HepG2 (cell line): ENCODE results near the gene CAPN12. TPM values are rescaled to one million over a fixed set of nuclear protein-coding genes. Genes with fewer than 3 reads are reported as not detected.

Source experiments
- GATA4 ChIP-seq: sonication (generic); IDR thresholded peaks from 2 replicates; pipeline ENCODE4 v1.6.1; 2016; ENCODE audit warnings: antibody characterized with exemption, low read depth, borderline replicate concordance
- KLF9 ChIP-seq: IDR thresholded peaks from 2 replicates; pipeline ENCODE4 v1.6.1; 2016; ENCODE audit warnings: low read depth
- MED1 ChIP-seq: sonication (generic); formaldehyde crosslinking; IDR thresholded peaks from 2 replicates; pipeline ENCODE4 v1.4.0; 2020; ENCODE audit warnings: missing genetic modification reagents
- MTF1 ChIP-seq: sonication (generic); formaldehyde crosslinking; IDR thresholded peaks from 2 replicates; pipeline ENCODE4 v1.5.0; 2020; ENCODE audit warnings: missing genetic modification reagents
- MXI1 ChIP-seq: IDR thresholded peaks from 3 replicates; pipeline ENCODE4 v1.6.1; 2012; ENCODE audit warnings: low read depth, low read length, inconsistent platforms, borderline replicate concordance
- PPARG ChIP-seq: conservative IDR thresholded peaks from 2 replicates; pipeline ENCODE4 v1.6.1; 2016; ENCODE audit warnings: missing biosample characterization, missing genetic modification reagents
- RARA ChIP-seq: IDR thresholded peaks from 2 replicates; pipeline ENCODE4 v1.6.1; 2016; ENCODE audit warnings: missing genetic modification reagents, missing compliant biosample characterization
- ZBTB3 ChIP-seq: sonication (generic); formaldehyde crosslinking; IDR thresholded peaks from 2 replicates; pipeline ENCODE4 v1.4.0; 2020; ENCODE audit warnings: low read depth, mild to moderate bottlenecking, moderate library complexity, missing genetic modification reagents, borderline replicate concordance
- ZKSCAN8 ChIP-seq: IDR thresholded peaks from 2 replicates; pipeline ENCODE4 v1.6.1; 2016; ENCODE audit warnings: borderline replicate concordance, missing genetic modification reagents, missing compliant biosample characterization
- ZMYM3 ChIP-seq: sonication (generic); formaldehyde crosslinking; IDR thresholded peaks from 2 replicates; pipeline ENCODE4 v1.5.1; 2020; ENCODE audit warnings: mild to moderate bottlenecking, missing genetic modification reagents
- ZNF7 ChIP-seq: IDR thresholded peaks from 2 replicates; pipeline ENCODE4 v1.6.1; 2016; ENCODE audit warnings: missing biosample characterization, missing genetic modification reagents
- ZNF747 ChIP-seq: sonication (generic); formaldehyde crosslinking; IDR thresholded peaks from 2 replicates; pipeline ENCODE4 v1.8.1; 2023; ENCODE audit warnings: missing genetic modification reagents, mild to moderate bottlenecking, borderline replicate concordance
- ZNF792 ChIP-seq: IDR thresholded peaks from 2 replicates; pipeline ENCODE4 v1.6.1; 2016
- polyA plus RNA-seq, 8 experiments: library from polyadenylated mRNA; depleted of rRNA in 3 of 8; stranded (reverse) in 7 of 8; unstranded in 1 of 8; fragments of >200 nt; fragmentation: Illumina TruSeq in 4 of 8; extraction: Trizol in 4 of 8; gene quantifications; 2 replicates each; pipeline versions ENCODE4 v1.2.1 to v1.2.3, GENCODE V29; 2011 to 2016; ENCODE audit warnings: low read depth in 4 of 8, missing spikeins in 1 of 8, mixed read lengths in 1 of 8; ENCODE audit not compliant: insufficient read depth in 1 of 8
- total RNA-seq, 5 experiments: library from RNA; depleted of rRNA; stranded (reverse); fragments of >200 nt; fragmentation: Illumina TruSeq; extraction: Trizol; gene quantifications; 2 replicates each; pipeline ENCODE4 v1.2.3, GENCODE V29; 2016; ENCODE audit warnings: low read depth in 1 of 5
- TF ChIP-seq, protein P1 (sequence below): sonication (generic); formaldehyde crosslinking; IDR thresholded peaks from 2 replicates; pipeline ENCODE4 v1.5.0; 2020; ENCODE audit warnings: mild to moderate bottlenecking, missing genetic modification reagents, borderline replicate concordance
- TF ChIP-seq, protein P2 (sequence below): sonication (generic); formaldehyde crosslinking; IDR thresholded peaks from 2 replicates; pipeline ENCODE4 v1.4.0; 2020; ENCODE audit warnings: mild to moderate bottlenecking, missing genetic modification reagents
- TF ChIP-seq, protein P3 (sequence below): sonication (generic); formaldehyde crosslinking; IDR thresholded peaks from 2 replicates; pipeline ENCODE4 v1.4.0; 2020; ENCODE audit warnings: missing genetic modification reagents, borderline replicate concordance

The CAPN12 gene
- total and polyA plus RNA-seq, 2 of the 13 experiments (the other 11 are each of a cell fraction or from before 2014, with no cell fraction given), result 1.6 to 13.6 TPM

DNA sequence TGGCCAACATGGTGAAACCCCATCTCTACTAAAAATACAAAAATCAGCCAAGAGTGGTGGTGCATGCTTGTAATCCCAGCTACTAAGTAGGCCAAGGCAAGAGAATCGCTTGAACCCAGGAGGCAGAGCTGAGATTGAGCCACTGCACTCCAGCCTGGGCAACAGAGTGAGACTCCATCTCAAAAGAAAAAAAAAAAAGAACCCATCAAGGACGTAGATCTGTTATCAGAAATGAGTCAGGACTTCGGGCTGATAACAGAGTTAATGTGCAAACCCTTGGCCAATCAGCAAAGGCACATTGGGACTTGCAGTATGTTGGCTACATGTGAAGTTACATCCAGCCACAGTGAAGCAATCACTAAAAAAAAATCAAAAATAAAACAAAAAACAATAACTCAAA, 40.0 kb upstream of the CAPN12 start (continued):
- TF ChIP-seq ZMYM3 (CRISPR knock-in tag), result peak; percentile 80
- TF ChIP-seq, protein P1, sequence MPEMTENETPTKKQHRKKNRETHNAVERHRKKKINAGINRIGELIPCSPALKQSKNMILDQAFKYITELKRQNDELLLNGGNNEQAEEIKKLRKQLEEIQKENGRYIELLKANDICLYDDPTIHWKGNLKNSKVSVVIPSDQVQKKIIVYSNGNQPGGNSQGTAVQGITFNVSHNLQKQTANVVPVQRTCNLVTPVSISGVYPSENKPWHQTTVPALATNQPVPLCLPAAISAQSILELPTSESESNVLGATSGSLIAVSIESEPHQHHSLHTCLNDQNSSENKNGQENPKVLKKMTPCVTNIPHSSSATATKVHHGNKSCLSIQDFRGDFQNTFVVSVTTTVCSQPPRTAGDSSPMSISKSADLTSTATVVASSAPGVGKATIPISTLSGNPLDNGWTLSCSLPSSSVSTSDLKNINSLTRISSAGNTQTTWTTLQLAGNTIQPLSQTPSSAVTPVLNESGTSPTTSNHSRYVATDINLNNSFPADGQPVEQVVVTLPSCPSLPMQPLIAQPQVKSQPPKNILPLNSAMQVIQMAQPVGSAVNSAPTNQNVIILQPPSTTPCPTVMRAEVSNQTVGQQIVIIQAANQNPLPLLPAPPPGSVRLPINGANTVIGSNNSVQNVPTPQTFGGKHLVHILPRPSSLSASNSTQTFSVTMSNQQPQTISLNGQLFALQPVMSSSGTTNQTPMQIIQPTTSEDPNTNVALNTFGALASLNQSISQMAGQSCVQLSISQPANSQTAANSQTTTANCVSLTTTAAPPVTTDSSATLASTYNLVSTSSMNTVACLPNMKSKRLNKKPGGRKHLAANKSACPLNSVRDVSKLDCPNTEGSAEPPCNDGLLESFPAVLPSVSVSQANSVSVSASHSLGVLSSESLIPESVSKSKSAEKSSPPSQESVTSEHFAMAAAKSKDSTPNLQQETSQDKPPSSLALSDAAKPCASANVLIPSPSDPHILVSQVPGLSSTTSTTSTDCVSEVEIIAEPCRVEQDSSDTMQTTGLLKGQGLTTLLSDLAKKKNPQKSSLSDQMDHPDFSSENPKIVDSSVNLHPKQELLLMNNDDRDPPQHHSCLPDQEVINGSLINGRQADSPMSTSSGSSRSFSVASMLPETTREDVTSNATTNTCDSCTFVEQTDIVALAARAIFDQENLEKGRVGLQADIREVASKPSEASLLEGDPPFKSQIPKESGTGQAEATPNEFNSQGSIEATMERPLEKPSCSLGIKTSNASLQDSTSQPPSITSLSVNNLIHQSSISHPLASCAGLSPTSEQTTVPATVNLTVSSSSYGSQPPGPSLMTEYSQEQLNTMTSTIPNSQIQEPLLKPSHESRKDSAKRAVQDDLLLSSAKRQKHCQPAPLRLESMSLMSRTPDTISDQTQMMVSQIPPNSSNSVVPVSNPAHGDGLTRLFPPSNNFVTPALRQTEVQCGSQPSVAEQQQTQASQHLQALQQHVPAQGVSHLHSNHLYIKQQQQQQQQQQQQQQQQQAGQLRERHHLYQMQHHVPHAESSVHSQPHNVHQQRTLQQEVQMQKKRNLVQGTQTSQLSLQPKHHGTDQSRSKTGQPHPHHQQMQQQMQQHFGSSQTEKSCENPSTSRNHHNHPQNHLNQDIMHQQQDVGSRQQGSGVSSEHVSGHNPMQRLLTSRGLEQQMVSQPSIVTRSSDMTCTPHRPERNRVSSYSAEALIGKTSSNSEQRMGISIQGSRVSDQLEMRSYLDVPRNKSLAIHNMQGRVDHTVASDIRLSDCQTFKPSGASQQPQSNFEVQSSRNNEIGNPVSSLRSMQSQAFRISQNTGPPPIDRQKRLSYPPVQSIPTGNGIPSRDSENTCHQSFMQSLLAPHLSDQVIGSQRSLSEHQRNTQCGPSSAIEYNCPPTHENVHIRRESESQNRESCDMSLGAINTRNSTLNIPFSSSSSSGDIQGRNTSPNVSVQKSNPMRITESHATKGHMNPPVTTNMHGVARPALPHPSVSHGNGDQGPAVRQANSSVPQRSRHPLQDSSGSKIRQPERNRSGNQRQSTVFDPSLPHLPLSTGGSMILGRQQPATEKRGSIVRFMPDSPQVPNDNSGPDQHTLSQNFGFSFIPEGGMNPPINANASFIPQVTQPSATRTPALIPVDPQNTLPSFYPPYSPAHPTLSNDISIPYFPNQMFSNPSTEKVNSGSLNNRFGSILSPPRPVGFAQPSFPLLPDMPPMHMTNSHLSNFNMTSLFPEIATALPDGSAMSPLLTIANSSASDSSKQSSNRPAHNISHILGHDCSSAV (CRISPR knock-in tag), result no peak
- TF ChIP-seq RARA (CRISPR knock-in tag), result 0 out of 2 replicates have a peak, but pooled peaks have one; percentile 20
- TF ChIP-seq GATA4, result peak; percentile 73; the same call in 1 of the 2 replicates
- TF ChIP-seq, protein P2, sequence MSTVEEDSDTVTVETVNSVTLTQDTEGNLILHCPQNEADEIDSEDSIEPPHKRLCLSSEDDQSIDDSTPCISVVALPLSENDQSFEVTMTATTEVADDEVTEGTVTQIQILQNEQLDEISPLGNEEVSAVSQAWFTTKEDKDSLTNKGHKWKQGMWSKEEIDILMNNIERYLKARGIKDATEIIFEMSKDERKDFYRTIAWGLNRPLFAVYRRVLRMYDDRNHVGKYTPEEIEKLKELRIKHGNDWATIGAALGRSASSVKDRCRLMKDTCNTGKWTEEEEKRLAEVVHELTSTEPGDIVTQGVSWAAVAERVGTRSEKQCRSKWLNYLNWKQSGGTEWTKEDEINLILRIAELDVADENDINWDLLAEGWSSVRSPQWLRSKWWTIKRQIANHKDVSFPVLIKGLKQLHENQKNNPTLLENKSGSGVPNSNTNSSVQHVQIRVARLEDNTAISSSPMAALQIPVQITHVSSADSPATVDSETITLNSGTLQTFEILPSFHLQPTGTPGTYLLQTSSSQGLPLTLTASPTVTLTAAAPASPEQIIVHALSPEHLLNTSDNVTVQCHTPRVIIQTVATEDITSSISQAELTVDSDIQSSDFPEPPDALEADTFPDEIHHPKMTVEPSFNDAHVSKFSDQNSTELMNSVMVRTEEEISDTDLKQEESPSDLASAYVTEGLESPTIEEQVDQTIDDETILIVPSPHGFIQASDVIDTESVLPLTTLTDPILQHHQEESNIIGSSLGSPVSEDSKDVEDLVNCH (CRISPR knock-in tag), result no peak
- TF ChIP-seq MED1 (CRISPR knock-in tag), result peak; percentile 30; the same call in 1 of the 2 replicates
- TF ChIP-seq MTF1, result no peak
- no peak for TF ChIP-seq ZNF792 (CRISPR knock-in tag)
- no peak for TF ChIP-seq ZNF7 (CRISPR knock-in tag)
- no peak for TF ChIP-seq MXI1
- TF ChIP-seq ZBTB3 (CRISPR knock-in tag), result no peak
- no peak for TF ChIP-seq KLF9
- TF ChIP-seq, protein P3, sequence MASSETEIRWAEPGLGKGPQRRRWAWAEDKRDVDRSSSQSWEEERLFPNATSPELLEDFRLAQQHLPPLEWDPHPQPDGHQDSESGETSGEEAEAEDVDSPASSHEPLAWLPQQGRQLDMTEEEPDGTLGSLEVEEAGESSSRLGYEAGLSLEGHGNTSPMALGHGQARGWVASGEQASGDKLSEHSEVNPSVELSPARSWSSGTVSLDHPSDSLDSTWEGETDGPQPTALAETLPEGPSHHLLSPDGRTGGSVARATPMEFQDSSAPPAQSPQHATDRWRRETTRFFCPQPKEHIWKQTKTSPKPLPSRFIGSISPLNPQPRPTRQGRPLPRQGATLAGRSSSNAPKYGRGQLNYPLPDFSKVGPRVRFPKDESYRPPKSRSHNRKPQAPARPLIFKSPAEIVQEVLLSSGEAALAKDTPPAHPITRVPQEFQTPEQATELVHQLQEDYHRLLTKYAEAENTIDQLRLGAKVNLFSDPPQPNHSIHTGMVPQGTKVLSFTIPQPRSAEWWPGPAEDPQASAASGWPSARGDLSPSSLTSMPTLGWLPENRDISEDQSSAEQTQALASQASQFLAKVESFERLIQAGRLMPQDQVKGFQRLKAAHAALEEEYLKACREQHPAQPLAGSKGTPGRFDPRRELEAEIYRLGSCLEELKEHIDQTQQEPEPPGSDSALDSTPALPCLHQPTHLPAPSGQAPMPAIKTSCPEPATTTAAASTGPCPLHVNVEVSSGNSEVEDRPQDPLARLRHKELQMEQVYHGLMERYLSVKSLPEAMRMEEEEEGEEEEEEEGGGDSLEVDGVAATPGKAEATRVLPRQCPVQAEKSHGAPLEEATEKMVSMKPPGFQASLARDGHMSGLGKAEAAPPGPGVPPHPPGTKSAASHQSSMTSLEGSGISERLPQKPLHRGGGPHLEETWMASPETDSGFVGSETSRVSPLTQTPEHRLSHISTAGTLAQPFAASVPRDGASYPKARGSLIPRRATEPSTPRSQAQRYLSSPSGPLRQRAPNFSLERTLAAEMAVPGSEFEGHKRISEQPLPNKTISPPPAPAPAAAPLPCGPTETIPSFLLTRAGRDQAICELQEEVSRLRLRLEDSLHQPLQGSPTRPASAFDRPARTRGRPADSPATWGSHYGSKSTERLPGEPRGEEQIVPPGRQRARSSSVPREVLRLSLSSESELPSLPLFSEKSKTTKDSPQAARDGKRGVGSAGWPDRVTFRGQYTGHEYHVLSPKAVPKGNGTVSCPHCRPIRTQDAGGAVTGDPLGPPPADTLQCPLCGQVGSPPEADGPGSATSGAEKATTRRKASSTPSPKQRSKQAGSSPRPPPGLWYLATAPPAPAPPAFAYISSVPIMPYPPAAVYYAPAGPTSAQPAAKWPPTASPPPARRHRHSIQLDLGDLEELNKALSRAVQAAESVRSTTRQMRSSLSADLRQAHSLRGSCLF (CRISPR knock-in tag), result no peak
- no peak for TF ChIP-seq ZNF747 (CRISPR knock-in tag)
- TF ChIP-seq ZKSCAN8 (CRISPR knock-in tag), result no peak
- TF ChIP-seq PPARG (CRISPR knock-in tag), result no peak
